ENCODE results near the gene DDX41.

Gene DDX41

DNA sequence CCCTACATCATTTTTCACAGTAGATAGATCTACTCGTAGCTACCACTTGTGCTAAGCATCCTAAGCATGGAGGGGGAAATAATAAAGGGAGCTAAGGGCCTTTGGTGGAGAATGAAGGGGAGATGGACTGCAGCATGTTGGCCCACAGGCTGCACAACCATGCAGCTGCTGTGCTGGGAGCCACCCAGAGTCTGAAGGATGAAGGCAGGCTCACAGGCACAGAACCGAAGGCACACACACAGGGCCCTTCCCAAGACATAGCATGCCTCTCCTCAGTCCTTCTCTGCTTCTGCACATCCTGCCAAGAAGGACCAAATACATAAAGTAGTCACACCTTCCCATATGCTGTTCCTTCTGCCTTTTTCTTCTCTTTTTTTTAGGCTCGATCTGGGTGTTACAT is 31.0 kb upstream of the DDX41 start:
- no peak overlapping the region for H3K4me3 ChIP-seq (replicated peaks; ENCODE audit: insufficient read depth, low read length)
- no peak overlapping the region for H3K27ac ChIP-seq (replicated peaks)
- no peaks in the 10 kb centered on the region for H3K27me3 ChIP-seq (ENCODE audit: insufficient read depth, poor library complexity, severe bottlenecking)
- DNase-seq (ENCODE audit: low read depth in 1 of 2, low spot score in 1 of 2), result no peak
- no peak for TF ChIP-seq POLR2AphosphoS5 (IDR thresholded peaks at IDR 0.05; ENCODE audit: low read depth)
- TF ChIP-seq, protein P1, sequence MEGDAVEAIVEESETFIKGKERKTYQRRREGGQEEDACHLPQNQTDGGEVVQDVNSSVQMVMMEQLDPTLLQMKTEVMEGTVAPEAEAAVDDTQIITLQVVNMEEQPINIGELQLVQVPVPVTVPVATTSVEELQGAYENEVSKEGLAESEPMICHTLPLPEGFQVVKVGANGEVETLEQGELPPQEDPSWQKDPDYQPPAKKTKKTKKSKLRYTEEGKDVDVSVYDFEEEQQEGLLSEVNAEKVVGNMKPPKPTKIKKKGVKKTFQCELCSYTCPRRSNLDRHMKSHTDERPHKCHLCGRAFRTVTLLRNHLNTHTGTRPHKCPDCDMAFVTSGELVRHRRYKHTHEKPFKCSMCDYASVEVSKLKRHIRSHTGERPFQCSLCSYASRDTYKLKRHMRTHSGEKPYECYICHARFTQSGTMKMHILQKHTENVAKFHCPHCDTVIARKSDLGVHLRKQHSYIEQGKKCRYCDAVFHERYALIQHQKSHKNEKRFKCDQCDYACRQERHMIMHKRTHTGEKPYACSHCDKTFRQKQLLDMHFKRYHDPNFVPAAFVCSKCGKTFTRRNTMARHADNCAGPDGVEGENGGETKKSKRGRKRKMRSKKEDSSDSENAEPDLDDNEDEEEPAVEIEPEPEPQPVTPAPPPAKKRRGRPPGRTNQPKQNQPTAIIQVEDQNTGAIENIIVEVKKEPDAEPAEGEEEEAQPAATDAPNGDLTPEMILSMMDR (IDR thresholded peaks at IDR 0.05; ENCODE audit: insufficient read depth, low read length), result no peak
- no peak for TF ChIP-seq GABPA (IDR thresholded peaks at IDR 0.05; ENCODE audit: low read depth)
- TF ChIP-seq SPI1 (IDR thresholded peaks at IDR 0.05; ENCODE audit: borderline replicate concordance, low read depth), result no peak
- TF ChIP-seq, protein P2, sequence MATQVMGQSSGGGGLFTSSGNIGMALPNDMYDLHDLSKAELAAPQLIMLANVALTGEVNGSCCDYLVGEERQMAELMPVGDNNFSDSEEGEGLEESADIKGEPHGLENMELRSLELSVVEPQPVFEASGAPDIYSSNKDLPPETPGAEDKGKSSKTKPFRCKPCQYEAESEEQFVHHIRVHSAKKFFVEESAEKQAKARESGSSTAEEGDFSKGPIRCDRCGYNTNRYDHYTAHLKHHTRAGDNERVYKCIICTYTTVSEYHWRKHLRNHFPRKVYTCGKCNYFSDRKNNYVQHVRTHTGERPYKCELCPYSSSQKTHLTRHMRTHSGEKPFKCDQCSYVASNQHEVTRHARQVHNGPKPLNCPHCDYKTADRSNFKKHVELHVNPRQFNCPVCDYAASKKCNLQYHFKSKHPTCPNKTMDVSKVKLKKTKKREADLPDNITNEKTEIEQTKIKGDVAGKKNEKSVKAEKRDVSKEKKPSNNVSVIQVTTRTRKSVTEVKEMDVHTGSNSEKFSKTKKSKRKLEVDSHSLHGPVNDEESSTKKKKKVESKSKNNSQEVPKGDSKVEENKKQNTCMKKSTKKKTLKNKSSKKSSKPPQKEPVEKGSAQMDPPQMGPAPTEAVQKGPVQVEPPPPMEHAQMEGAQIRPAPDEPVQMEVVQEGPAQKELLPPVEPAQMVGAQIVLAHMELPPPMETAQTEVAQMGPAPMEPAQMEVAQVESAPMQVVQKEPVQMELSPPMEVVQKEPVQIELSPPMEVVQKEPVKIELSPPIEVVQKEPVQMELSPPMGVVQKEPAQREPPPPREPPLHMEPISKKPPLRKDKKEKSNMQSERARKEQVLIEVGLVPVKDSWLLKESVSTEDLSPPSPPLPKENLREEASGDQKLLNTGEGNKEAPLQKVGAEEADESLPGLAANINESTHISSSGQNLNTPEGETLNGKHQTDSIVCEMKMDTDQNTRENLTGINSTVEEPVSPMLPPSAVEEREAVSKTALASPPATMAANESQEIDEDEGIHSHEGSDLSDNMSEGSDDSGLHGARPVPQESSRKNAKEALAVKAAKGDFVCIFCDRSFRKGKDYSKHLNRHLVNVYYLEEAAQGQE (IDR thresholded peaks at IDR 0.05; ENCODE audit: insufficient replicate concordance, low read depth), result no peak

DNA sequence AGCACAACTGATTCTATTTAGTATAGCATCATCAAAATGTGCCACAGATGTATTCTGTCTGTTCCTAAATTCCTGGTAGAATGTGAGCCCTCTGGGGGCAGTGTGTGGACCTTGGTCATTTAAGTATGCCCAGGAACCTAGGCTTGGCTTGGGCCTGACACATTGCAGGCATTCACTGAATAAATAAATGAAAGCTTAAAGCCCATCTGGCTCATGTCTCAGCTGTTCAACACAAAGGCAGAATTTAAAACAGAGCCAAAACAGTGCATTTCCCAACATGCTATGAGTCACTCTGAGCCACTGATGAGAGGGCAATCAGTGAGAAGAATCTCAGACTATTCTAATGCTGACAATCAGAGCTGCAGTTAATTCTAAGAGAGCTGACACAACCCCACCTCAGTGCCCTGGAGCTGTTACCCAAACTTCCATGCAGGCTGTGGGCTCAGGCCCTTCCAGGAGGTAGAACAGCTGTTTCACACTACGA is 29.5 kb upstream of the DDX41 start:
- Histone ChIP-seq H3K27me3 (ENCODE audit: insufficient read depth, poor library complexity, severe bottlenecking) (no peaks in the 10 kb centered on the region), H3K27ac (replicated peaks) (peak overlapping the region; percentile 60), H3K4me3 (replicated peaks; ENCODE audit: insufficient read depth, low read length) (no peak overlapping the region)
- 0 out of 2 replicates have a peak, but pooled peaks have one; percentile 38 for TF ChIP-seq POLR2AphosphoS5 (IDR thresholded peaks at IDR 0.05; ENCODE audit: low read depth)
- TF ChIP-seq, protein P2 (IDR thresholded peaks at IDR 0.05; ENCODE audit: insufficient replicate concordance, low read depth), result no peak
- peak in 1 of 2 experiments; percentile 65 for DNase-seq (ENCODE audit: low read depth in 1 of 2, low spot score in 1 of 2)

DNA sequence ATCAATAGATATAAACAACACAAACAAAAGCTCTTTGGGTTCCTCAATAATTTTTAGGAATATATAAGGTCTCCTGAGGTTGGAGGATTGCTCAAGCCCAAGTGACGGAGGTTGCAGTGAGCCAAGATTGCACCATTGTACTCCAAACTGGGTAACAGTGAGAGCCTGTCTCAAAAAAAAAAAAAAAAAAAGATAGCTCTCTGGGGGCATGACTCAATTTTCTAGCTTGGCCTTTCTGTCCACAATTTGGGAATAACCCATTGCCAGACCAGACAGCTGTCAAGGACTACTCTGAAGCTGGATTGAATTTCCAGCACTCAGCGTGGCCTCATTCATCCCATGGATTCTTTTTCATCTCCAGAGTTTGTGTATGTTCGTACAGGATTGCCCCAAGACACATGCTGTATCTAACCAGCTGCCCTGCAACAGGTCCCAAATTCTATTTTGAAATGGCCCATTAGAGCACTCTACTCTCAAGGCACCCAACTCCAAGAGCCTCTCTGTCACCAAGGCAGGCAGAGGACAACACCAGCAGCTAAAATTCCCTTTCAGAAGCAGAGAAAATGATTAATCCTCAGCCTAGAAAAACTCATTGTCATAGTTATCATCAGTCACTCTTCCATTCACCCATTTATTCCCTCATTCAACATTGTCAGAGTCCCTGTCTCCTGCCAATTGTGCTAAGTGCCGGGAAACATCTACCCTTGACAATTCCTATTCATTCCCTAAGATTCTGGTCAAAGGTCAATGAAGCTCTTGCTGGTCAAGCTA is 28.9 kb upstream of the DDX41 start:
- H3K4me3 ChIP-seq (replicated peaks; ENCODE audit: insufficient read depth, low read length), result no peak overlapping the region
- TF ChIP-seq GABPA (IDR thresholded peaks at IDR 0.05; ENCODE audit: low read depth) (no peak), SPI1 (IDR thresholded peaks at IDR 0.05; ENCODE audit: borderline replicate concordance, low read depth) (no peak), POLR2AphosphoS5 (IDR thresholded peaks at IDR 0.05; ENCODE audit: low read depth) (no peak)
- TF ChIP-seq, protein P1 (IDR thresholded peaks at IDR 0.05; ENCODE audit: insufficient read depth, low read length), result no peak
- TF ChIP-seq, protein P2 (IDR thresholded peaks at IDR 0.05; ENCODE audit: insufficient replicate concordance, low read depth), result no peak
- peak; percentile 81 to 86 for DNase-seq (ENCODE audit: low read depth in 1 of 2, low spot score in 1 of 2)
- peak overlapping the region; percentile 60 for H3K27ac ChIP-seq (replicated peaks)
- H3K27me3 ChIP-seq (ENCODE audit: insufficient read depth, poor library complexity, severe bottlenecking), result no peaks in the 10 kb centered on the region
